ENCODE results near the gene PPIC.

- no peak for TF ChIP-seq REST (IDR thresholded peaks at IDR 0.05; ENCODE audit: insufficient read depth in 1 of 2, low read depth in 2 of 2, low read length in 1 of 2)
- TF ChIP-seq, protein P1, sequence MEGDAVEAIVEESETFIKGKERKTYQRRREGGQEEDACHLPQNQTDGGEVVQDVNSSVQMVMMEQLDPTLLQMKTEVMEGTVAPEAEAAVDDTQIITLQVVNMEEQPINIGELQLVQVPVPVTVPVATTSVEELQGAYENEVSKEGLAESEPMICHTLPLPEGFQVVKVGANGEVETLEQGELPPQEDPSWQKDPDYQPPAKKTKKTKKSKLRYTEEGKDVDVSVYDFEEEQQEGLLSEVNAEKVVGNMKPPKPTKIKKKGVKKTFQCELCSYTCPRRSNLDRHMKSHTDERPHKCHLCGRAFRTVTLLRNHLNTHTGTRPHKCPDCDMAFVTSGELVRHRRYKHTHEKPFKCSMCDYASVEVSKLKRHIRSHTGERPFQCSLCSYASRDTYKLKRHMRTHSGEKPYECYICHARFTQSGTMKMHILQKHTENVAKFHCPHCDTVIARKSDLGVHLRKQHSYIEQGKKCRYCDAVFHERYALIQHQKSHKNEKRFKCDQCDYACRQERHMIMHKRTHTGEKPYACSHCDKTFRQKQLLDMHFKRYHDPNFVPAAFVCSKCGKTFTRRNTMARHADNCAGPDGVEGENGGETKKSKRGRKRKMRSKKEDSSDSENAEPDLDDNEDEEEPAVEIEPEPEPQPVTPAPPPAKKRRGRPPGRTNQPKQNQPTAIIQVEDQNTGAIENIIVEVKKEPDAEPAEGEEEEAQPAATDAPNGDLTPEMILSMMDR (IDR thresholded peaks at IDR 0.05), result no peak
These were observed 46.8 kb upstream of the PPIC start for GRCh38 chr5:123083298-123083697.

All from Panc1 (cell line).